GM19397 (cell line): ENCODE data around the gene VWA1.
"Not testable (repeated sequence)": the region's sequence is repeated elsewhere in the genome, so short reads cannot be mapped to it uniquely, and the experiment has no call there.

ENCODE experiments used
- ATAC-seq: cut with Tn5 transposase; IDR thresholded peaks from one replicate; pipeline ENCODE4 v1.9.1; 2021; ENCODE audit warnings: mild to moderate bottlenecking, moderate library complexity; ENCODE audit not compliant: unreplicated experiment

Gene VWA1

DNA sequence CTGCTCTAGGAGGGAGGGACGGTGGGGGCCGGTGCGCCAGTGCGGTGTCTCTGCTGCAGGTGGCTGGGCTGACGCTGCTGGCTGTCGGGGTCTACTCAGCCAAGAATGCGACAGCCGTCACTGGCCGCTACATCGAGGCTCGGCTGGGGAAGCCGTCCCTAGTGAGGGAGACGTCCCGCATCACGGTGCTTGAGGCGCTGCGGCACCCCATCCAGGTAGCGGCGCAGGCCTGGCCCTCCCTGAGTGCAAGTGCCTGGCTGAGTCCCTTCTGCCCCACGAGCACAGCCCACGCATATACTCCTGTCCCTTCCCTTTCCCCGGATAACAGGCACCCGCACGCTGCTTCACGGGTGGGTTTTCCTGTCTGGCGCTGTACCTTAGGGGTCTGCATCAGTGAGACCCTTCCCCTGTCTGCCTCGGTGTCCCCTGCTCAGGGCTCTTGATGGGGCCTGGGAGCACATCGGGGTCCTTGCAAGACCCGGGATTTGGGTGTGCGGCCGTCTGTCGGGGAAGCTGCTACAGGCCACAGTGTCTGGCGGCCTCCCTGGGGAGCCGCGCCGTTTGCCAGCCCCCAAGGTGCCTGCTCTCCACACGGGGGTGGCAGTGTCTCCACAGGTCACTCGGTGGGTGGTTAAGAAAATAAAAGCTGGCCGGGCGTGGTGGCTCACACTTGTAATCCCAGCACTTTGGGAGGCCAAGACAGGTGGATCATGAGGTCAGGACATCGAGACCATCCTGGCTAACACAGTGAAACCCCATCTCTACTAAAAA, 19.0 kb downstream of the VWA1 start:
- ATAC-seq = not testable (repeated sequence)

DNA sequence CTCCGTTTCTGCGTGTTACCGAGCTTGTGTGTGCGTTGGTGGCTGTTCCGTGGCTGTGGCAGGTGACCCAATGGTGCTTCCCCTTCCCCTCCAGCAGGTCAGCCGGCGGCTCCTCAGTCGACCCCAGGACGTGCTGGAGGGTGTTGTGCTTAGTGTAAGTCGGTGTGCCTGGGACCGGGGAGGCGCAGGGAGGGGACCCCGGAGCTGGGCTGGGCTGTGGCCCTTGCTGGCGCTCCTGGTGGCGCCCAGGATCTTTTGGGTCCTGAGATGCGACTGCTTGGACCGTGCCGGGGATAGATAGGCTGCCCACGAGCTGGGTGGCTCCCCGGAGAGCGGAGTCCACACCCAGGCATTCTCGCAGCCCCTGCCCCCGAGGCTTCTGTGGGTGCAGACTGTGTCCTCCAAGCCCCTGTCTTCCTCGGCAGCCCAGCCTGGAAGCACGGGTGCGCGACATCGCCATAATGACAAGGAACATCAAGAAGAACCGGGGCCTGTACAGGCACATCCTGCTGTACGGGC, 19.9 kb downstream of the VWA1 start:
- no peak for ATAC-seq

DNA sequence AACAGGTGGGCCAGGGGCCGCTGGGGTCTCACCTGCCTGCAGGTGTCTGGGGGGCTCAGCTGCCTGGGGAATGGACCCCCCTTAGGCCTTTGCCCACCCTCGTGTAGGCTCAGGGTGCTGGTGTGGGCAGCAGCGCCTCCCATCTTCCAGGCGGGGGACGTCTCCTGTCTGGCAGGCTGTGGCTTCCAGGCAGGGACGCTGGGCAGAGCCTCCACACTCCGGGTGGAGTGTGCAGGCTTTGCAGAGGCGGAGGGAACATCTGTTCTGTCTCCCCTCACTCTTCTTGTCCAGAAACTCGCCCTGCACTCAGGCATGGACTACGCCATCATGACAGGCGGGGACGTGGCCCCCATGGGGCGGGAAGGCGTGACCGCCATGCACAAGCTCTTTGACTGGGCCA, 20.4 kb downstream of the VWA1 start:
- not testable (repeated sequence) for ATAC-seq

DNA sequence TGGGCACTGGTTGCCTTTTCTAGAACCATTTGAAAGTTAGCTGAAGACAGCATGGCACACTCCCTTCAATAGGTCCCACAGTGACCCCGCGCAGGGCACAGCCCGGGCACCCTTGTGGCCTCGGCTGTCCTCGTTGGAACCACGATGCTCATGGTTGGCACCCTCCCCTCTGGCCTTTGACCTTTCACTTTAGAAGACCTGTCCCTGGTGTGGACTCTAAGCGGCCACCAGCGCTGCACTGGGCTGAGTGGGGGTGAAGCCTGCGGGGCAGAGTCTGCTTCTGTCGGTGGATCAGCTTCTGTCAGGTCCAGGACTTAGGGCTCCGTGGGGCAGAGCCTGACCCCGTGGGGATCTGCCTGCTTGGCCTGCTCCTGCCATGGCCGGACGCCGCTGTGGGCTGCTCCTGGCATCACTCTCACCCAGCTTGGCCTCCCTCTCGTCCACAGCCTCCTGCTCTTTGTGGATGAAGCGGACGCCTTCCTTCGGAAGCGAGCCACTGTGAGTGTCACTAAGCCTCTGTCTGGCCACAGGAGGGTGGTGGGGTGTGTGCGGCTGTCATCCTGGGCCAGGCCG, 21.3 kb downstream of the VWA1 start:
- not testable (repeated sequence) for ATAC-seq

DNA sequence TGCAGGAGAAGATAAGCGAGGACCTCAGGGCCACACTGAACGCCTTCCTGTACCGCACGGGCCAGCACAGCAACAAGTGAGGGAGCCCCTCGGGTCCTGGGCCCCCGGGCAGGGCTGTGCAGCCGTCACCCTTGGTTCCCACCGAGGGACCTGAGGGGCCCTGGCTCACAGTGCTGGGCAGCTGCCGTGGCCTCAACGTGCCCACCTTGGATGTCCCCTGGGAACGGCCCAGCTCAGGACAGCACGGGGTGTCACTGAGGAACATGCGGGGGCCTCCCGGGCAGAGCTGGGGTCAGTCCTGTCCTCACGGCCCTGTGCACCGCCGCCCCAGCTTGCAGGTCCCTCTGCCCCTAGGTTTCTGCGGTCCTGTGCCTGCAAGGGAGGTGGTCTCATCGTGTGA, 23.7 kb downstream of the VWA1 start:
- ATAC-seq = not testable (repeated sequence)

DNA sequence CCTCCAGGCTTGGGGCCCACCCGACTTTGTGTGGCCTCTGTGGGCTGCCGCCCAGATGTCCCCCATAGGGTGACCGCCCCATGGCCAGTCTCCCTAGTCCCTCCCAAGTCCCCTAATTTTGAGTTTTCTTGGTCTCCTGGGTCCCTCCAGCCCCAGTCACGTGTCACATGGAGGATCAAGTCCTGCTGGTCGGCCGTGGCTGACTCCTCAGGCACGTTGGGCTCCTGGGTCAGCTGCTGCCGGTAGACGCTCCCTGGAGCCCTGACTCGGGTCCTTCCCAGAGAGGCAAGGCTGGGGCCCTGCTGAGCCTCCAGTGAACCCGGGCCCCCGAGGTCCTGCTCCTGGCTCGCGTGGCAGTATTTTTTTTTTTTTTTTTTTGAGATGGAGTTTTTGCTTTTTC, 24.2 kb downstream of the VWA1 start:
- not testable (repeated sequence) for ATAC-seq

DNA sequence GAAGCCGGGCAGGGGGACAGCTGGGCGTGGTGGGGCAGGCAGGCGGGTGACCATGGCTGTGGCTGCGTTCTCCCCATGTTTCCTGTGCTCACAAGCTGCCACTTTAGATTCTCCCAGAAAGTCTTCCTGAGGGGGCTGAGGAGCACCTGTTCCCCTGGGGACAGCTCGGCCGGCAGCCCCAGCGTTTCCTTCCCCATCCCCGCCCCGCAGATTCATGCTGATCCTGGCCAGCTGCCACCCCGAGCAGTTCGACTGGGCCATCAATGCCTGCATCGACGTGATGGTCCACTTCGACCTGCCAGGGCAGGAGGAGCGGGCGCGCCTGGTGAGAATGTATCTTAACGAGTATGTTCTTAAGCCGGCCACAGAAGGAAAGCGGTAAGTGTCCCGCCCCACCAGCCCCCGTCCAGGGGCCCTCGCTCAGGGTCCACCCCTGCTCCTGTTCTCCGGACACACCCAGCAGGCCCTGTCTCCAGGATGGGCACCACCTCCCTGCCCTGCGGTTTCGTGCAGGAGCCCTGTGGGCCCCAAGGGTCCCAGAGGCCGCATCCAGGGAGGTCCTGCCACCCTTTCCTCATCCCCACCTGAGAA, 25.1 kb downstream of the VWA1 start:
- no peak for ATAC-seq

DNA sequence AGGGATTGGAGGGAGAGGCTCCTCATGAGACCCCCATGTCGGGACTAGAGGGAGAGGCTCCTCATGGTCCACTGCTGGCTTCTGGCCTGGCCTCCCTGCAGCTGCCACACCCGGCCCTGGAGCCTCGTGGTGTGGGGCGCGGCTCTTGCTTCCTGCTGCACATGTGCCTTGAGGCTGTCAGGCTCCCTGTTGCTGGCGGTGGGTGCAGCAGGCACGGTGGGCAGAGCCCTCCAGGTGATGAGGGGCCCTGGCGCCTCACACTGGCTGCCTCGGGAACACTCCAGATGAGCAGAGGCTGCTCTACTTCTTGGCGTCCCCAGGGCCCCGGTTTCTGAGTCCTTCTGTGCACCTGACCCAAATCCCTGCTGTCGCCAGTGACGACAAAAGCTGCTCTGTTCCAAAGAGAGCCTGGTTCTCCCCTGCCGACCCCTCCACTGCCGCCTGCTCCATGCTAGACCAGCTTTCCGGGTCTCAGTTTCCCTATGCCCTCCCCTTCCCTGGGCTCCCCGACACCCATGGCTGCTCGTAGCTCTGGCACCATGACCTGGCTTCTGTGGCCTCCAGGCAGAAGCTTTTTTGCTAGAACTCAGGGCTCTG, 26.3 kb downstream of the VWA1 start:
- ATAC-seq = no peak

DNA sequence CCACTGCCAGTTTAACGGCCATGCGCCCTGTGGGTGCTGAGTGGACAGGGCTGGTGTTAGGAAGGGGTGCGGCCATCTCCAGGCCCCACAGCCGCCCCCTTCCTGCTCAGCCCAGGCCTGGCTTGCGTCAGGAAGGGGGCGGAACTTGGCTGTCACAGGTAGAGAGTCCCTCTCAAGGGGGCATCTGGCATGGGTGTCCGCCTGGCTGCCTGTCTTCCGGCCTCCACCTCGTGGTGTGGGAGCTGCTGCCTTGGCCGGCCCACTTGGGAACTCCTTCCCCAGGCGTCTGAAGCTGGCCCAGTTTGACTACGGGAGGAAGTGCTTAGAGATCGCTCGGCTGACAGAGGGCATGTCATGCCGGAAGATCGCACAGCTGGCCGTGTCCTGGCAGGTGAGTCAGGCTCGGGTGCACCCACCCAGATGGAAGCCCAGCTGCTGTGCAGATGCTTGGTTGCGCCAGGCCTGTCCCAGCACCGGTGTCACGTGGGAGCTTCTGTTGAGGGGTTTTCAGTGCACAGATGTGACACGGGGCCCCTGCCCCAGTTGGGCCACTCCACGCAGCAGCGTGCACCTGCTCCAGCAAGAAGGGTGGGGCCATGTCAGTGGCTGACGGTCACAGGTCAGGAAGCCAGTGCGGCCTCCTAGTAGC, 27.0 kb downstream of the VWA1 start:
- no peak for ATAC-seq

DNA sequence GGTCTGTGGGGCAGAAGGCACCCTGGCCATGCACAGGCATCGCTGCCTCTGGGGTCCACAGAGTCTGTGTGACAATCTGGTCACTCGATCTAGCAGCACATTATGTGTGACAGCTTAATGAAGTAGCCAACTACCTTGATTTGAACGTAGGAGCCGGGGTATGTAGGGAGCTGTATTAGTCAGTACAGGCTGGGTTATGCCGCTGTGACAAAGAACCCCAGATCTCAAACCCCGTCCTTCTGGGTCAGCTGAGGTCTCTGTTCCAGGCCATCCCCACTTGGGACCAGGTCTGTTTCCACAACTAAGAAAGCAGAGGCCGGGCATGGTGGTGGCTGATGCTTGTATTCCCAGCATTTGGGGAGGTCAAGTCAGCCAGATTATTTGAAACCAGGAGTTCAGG, 27.8 kb downstream of the VWA1 start:
- no peak for ATAC-seq

DNA sequence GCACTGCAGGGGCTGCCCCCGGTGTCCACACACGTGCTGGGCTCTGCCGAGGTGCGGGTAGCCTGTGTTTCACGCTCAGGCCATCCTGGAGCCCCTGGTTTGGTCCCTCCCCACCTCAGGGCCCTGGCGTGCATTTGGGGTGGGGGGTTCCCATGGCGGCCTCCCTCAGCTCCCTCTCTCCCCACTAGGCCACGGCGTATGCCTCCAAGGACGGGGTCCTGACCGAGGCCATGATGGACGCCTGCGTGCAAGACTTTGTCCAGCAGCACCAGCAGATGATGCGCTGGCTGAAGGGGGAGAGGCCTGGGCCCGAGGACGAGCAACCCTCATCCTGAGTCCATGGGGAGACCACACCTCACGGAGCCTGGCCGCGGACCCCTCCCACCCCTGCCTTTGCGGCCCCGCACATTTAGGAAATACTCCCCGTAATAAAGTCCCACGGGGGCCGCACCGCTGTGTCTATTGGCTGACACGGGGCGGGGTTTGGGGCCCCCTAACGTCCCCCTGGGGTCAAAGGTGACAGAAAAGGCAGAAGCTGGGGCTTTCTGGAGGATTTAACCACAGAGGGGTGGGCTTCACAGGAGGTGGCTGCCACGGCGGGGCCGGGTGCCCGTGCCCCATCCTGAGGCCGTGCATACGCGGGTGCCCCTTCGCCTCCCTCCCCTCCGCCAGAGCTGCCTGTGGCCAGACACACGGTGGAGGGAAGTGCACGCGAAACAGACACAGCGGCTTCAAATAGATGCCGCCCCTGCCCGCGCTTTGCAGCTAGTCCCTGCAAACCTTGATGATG, 32.9 kb downstream of the VWA1 start:
- not testable (repeated sequence) for ATAC-seq

DNA sequence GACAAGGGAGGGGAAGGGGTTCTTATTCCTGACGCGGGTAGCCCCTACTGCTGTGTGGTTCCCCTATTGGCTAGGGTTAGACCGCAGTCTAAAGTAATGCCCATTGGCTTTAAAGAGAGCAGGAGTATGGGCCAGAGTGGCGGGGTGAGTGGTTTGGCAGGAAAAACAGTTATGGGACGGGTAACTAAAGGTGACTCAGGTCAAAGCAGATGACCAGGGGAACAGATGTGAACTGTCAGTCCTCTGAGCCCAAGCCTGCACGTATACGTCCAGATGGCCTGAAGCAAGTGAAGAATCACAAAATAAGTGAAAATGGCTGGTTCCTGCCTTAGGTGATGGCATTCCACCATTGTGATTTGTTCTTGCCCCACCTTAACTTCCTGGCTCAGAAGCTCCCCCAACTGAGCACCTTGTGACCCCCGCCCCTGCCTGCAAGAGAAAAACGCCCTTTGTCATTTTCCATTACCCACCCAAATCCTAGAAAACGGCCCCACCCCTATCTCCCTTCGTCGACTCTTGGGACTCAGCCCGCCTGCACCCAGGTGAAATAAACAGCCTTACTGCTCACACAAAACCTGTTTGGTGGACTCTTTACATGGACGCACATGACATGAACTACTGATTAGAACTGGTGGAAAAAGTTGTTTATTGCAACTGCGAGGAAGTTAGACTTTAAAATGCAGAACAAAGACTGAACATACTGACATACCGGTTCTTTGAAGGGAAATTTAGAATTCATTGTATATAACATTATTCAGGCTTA, 35.3 kb downstream of the VWA1 start:
- ATAC-seq = no peak

DNA sequence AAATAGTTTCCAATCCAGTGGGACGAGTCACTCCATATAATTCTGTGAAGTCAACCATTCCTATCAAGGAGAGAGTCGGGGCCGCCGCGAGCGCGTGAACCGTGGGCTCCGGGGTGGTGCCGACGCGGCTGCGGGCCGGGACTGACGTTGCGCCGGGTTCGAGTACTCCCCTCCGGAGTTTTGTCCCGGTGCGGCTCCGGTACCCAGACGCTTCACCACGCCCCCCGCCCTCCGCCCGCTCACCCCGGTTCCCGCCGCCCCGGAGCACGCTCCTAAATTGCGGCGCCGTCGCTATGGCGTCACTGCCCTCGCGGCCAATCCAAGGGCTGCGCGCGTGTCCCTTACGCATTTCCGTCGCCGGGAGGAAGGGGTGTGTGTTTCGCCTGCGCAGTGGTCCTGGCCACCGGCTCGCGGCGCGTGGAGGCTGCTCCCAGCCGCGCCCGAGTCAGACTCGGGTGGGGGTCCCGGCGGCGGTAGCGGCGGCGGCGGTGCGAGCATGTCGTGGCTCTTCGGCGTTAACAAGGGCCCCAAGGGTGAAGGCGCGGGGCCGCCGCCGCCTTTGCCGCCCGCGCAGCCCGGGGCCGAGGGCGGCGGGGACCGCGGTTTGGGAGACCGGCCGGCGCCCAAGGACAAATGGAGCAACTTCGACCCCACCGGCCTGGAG, 36.0 kb downstream of the VWA1 start, which contains the start of gene ATAD3B:
Gene ATAD3B, plus strand, starts transcription at position 377 of the 664 bp plus-strand sequence. Its CDS starts 120 bp downstream, at position 497.
- peak; percentile 92 for ATAC-seq

DNA sequence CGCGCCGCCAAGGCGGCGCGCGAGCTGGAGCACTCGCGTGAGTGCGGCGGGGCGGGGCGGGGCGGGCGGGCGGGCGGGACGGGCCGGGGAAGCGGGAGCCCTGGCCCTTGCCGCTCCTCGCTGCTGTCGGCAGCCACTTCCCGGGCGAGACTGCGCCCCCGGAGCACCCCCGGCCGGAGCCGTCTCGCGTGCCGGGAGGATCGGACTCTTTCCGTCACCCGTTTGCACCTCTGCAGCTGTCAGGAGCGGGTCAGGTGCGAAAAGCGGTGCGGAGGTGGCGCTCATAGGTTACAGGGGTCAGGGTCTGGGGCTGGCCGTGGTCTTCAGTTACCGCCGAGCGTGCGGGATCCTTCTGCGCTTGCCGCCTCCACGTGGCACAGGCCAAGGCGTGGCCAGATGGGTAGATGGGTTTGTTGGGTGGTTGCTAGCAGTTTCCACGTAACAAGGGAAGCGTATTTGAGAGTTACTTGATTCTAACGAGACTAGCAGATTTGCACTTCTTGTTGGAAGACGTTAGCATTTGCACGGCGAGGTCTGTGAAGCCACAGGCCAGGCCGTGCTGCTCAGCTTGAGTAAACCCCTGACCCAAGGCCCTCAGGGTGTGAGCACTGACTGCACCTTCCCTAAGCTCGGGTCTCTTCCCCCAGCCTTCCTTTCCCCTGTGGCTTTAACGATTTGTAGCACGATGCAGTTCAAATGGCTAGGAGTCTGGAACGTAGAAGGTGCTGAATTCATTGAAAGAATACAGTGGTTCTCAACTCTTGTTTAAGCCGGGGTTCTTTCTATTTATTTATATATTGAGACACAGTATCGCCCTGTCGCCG, 36.8 kb downstream of the VWA1 start:
- ATAC-seq = peak; percentile 20

DNA sequence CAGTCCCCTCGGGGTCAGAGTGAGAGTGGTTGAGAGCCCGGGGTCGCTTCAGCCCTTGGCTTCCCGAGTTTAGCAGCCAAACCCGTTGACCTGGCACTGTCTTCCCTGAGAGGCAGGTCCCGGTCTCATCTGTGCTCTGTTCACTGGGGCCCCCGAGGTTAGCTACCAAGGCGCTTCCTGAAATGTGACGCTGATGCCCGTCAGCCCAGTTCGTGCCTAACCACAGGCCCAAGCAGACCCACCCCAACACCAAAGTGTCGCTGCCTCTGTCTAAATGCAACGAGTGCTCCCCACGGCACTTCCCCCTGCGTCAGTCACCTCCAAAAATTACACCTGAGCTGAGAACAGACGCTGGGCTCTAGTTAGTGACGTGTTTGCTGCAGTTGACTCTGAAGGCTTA, 40.5 kb downstream of the VWA1 start:
- ATAC-seq = not testable (repeated sequence)

DNA sequence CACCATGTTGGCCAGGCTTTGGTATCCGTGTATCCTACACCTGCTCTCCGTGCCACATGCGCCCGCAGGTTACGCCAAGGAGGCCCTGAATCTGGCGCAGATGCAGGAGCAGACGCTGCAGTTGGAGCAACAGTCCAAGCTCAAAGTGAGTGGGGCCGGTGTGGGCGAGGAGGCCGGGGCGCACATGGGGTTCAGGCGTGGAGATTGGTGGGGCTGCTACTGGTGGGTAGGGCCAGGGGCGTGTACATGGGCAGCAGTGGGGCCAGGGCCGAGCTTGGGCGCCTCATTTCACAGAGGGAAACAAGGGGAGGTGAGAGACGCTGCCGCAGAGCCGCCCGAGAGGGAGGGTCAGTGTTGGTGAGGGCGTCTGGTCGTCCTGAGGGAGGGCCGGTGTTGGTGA, 41.7 kb downstream of the VWA1 start:
- no peak for ATAC-seq

DNA sequence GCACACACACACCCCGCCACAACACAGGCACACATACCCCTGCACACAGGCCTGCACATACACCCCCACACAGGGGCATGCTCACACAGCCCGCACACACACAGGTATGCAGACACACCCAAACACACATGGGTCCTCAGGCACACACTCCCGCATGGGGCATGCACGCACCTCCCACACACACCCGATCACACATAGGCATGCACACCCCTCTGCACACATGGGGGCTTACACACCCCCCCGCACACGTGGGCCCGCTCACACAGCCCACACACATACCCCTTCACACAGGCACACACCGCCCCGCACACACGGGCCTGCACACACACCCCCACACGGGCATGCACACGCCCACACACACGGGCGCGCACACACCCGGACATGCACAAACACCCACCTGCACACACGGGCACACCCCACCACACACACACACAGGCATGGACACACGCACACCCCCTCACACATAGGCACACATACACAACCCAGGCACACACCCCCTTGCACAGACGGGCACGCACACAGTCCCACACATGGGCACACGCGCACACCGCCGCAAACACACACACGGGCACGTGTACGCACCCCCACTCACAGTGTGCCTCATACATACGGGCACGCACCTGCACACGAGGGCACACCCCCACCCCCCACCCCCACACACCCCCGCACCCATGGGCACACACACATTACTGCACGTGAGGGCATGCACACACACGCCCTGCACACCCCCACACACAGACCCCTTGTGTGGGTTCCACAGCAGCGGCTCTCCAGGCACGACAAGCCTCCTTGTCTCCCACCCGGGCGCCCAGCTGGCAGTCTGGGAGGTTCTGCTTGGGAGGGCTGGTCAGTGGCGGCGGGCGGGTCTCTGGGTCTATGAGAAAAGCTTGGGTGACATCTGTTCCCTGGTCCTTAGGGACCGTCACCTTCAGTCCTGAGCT, 44.3 kb downstream of the VWA1 start:
- no peak for ATAC-seq
